GM23248 (cell line): ENCODE data around the gene SLC33A1. TPM values are rescaled to one million over a fixed set of nuclear protein-coding genes. Genes with fewer than 3 reads are reported as not detected.

Source experiments
- DNase-seq: peaks from one replicate; pipeline ENCODE4 v3.0.0-alpha.2; 2015
- H2AFZ ChIP-seq: fragments of 200-600 bp; sonication (generic); 2 replicates; pipeline ENCODE4 v1.6.1; 2016; ENCODE audit warnings: antibody characterized with exemption
- H3F3A ChIP-seq: fragments of 200-600 bp; sonication (generic); 2 replicates; pipeline ENCODE4 v1.6.1; 2016; ENCODE audit warnings: mild to moderate bottlenecking, antibody characterized with exemption, mixed run types; ENCODE audit not compliant: insufficient read depth
- H3K27ac ChIP-seq: fragments of 200-600 bp; sonication (generic); 2 replicates; pipeline ENCODE4 v1.5.1; 2016; ENCODE audit warnings: mild to moderate bottlenecking
- H3K27me3 ChIP-seq: fragments of 200-600 bp; sonication (generic); replicated peaks from 2 replicates; pipeline ENCODE4 v1.6.1; 2016; ENCODE audit warnings: mild to moderate bottlenecking; ENCODE audit not compliant: insufficient read depth
- H3K36me3 ChIP-seq: fragments of 200-600 bp; sonication (generic); 2 replicates; pipeline ENCODE4 v1.6.1; 2016; ENCODE audit warnings: low read depth, mild to moderate bottlenecking
- H3K4me1 ChIP-seq: fragments of 200-600 bp; sonication (generic); 2 replicates; pipeline ENCODE4 v1.6.1; 2016; ENCODE audit warnings: mild to moderate bottlenecking; ENCODE audit not compliant: insufficient read depth
- H3K4me2 ChIP-seq: fragments of 200-600 bp; sonication (generic); one replicate; pipeline ENCODE4 v1.6.1; 2016; ENCODE audit warnings: mild to moderate bottlenecking; ENCODE audit not compliant: unreplicated experiment
- H3K4me3 ChIP-seq: fragments of 200-600 bp; sonication (generic); 2 replicates; pipeline ENCODE4 v1.5.1; 2016; ENCODE audit warnings: mild to moderate bottlenecking
- H3K79me2 ChIP-seq: fragments of 200-600 bp; sonication (generic); 2 replicates; pipeline ENCODE4 v1.6.1; 2016; ENCODE audit warnings: mild to moderate bottlenecking; ENCODE audit not compliant: insufficient read depth
- H3K9ac ChIP-seq: fragments of 200-600 bp; sonication (generic); 2 replicates; pipeline ENCODE4 v1.6.1; 2016; ENCODE audit warnings: mild to moderate bottlenecking
- H3K9me2 ChIP-seq: fragments of 200-600 bp; sonication (generic); 2 replicates; pipeline ENCODE4 v1.6.1; 2016; ENCODE audit warnings: mixed run types, mild to moderate bottlenecking, moderate library complexity; ENCODE audit not compliant: insufficient read depth
- H3K9me3 ChIP-seq: fragments of 200-600 bp; sonication (generic); one replicate; pipeline ENCODE4 v1.6.1; 2017; ENCODE audit warnings: low read depth
- H4K20me1 ChIP-seq: fragments of 200-600 bp; sonication (generic); 2 replicates; pipeline ENCODE4 v1.6.0; 2016; ENCODE audit not compliant: insufficient read depth
- EZH2 ChIP-seq: fragments of 200-600 bp; sonication (generic); IDR thresholded peaks from 2 replicates; pipeline ENCODE4 v1.6.1; 2018; ENCODE audit warnings: antibody characterized with exemption, mild to moderate bottlenecking; ENCODE audit not compliant: insufficient read depth, poor library complexity, severe bottlenecking
- EZH2phosphoT487 ChIP-seq: fragments of 200-600 bp; sonication (generic); IDR thresholded peaks from 2 replicates; pipeline ENCODE4 v1.6.1; 2018; ENCODE audit warnings: antibody characterized with exemption, moderate library complexity, mild to moderate bottlenecking, low read depth; ENCODE audit not compliant: insufficient read depth
- WGBS, 2 experiments: methylation state at CpG; one replicate each; pipeline ENCODE4 v1.1.6; 2015 to 2017; ENCODE audit warnings: low lambda C conversion rate in 2 of 2, low coverage in 1 of 2; ENCODE audit errors: missing lambda C conversion rate in 2 of 2; 5-methylcytosine and 5-hydroxymethylcytosine counted together
- in situ Hi-C: fragments of 300-500 bp; cut with MboI; formaldehyde crosslinking; loops from 2 replicates; pipeline ENCODE4 v1.15.0; 2020
- polyA plus RNA-seq: library from polyadenylated mRNA; unstranded; fragments of >200 nt; fragmentation: Nextera tagmentation; extraction: Ambion mirVana; gene quantifications from 2 replicates; pipeline ENCODE4 v1.2.1, GENCODE V29; 2016
- total RNA-seq: library from RNA; depleted of rRNA; stranded (reverse); fragments of >200 nt; shearing (Covaris generic); gene quantifications from 2 replicates; pipeline ENCODE4 v1.2.3, GENCODE V29; 2014

Gene SLC33A1
- total and polyA plus RNA-seq, 2 experiments from 2014 or later = 23.3 to 43.8 TPM

DNA sequence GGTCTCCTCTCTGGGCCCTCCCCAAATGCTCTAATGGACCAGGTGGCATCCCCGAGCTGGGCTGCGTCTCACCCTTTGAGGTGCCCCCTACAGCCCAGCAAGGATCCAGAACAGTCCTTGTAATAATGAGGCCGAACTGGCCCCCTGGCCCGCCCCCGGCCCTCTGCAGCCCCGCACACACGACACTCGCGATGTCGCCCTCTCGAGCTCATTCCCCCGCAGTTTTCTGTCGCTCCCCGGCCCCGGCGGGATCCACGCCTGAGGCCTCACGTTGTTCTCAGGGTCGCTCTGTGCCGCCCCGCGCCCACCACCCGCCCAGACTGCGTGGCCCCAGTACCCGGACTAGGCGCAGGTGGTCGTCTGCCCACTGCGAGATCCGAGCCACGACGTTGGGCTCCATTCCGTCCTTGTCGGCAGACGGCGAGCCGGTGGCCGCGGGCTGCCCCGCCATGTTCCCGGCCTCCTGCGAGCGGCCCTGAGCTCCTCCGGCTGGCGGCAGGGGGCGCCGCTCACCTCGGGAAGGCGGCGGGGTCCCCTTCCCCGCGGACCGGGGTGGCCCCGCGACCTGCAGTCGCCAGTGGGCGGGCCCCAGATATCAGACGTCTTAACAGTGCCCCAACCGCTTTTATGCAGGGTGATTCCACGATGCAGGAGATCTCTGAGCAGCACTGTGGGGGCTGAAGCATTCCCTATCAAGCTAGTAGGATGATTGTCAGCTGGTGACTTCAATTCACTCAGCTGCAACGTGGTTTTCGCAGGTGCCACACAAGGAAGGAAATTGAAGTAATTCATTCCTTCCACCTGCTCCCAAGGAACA lies 48.2 kb downstream of the SLC33A1 start, which contains the start of gene C3orf33:
C3orf33 (minus strand) TSS at position 477 of the 817 bp plus-strand sequence; CDS start at position 451, 26 bp downstream.
- in situ Hi-C loops = no loop called here
- Histone ChIP-seq H4K20me1 (no peaks in the 10 kb centered on the region), H2AFZ (peak within 1 kb of the TSS; percentile 93), H3K9ac (peak within 1 kb of the TSS; percentile 84), H3K9me2 (no peaks in the 10 kb centered on the region), H3K27me3 (no peaks in the 10 kb centered on the region), H3K9me3 (no peaks in the 10 kb centered on the region), H3K4me1 (peaks cover 24% of the 10 kb centered on the region), H3K27ac (peak within 1 kb of the TSS; percentile 33), H3K79me2 (no peaks in the 10 kb centered on the region), H3K36me3 (no peaks in the 10 kb centered on the region), H3F3A (peaks cover 25% of the 10 kb centered on the region), H3K4me2 (peak within 1 kb of the TSS; percentile 83), H3K4me3 (peak within 1 kb of the TSS; percentile 86)
- 1 to 2% methylated on average over 61 of the region's 61 CpGs for WGBS, 2 experiments
- TF ChIP-seq EZH2phosphoT487 = no peak
- no peak for TF ChIP-seq EZH2
- peak; percentile 84 for DNase-seq

DNA sequence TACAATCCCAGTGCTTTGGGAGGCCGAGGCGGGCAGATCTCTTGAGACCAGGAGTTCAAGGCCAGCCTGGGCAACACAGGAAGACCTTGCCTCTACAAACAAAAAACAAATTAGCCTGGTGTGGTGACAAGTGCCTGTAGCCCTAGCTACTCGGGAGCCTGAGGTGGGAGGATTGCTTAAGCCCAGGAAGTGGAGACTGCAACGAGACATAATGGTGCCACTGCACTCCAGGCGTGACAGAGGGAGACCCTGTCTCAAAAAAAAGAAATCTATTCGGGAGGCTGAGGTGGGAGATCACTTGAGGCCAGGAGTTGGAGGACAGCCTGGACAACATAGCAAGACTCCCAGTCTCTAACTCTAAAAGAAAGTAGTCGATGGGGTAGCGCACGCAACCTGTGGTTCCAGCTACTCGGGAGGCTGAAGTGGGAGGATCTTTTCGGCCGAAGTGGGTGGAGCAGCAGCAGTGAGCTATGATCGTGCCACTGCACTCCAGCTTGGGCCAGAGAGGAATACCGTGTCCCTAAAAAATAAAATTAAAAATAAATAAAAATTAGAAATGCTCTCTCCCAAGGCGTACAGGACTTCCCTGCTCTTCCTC lies 48.9 kb downstream of the SLC33A1 start:
- Histone ChIP-seq H3K27ac (peak overlapping the region; percentile 33), H3K9me3 (no peaks in the 10 kb centered on the region), H3K27me3 (no peaks in the 10 kb centered on the region), H3K9me2 (no peaks in the 10 kb centered on the region), H2AFZ (peak overlapping the region; percentile 93), H3K4me3 (peak overlapping the region; percentile 86), H3K4me1 (peaks cover 24% of the 10 kb centered on the region), H3K79me2 (no peaks in the 10 kb centered on the region), H3F3A (peaks cover 25% of the 10 kb centered on the region), H3K36me3 (no peaks in the 10 kb centered on the region), H4K20me1 (no peaks in the 10 kb centered on the region), H3K4me2 (peak overlapping the region; percentile 83), H3K9ac (peak overlapping the region; percentile 84)
- 30 to 38% methylated on average over 14 to 15 of the region's 15 CpGs for WGBS, 2 experiments
- in situ Hi-C loops = no loop called here
- TF ChIP-seq EZH2 (no peak), EZH2phosphoT487 (no peak)
- DNase-seq = peak; percentile 66

DNA sequence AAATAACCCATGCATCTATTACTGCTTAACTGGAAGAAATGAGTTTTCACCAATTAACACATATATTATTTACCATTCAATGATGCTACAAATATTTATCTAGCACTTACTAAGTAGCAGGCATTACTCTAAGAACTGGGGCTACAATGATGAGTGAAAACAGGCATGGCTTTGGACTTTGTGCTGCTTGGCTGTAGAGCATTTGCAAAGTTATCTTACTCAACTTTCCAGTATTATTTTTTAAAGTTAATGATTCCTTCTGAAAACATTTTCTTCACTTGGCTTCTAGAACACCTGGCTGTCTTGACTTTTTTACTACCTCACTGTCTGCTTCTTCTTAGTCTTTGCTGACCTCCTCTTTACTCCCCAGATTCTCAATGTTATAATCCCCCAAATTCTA lies 49.9 kb downstream of the SLC33A1 start:
- TF ChIP-seq EZH2phosphoT487 (no peak), EZH2 (no peak)
- Histone ChIP-seq H3K79me2 (no peaks in the 10 kb centered on the region), H3F3A (peaks cover 19% of the 10 kb centered on the region), H3K36me3 (no peaks in the 10 kb centered on the region), H3K9ac (no peak overlapping the region), H3K9me2 (no peaks in the 10 kb centered on the region), H4K20me1 (no peaks in the 10 kb centered on the region), H3K4me1 (peaks cover 18% of the 10 kb centered on the region; the same call in 1 of the 2 replicates), H2AFZ (no peak overlapping the region), H3K4me3 (no peak overlapping the region), H3K27me3 (no peaks in the 10 kb centered on the region), H3K27ac (no peak overlapping the region), H3K9me3 (no peaks in the 10 kb centered on the region), H3K4me2 (no peak overlapping the region)
- in situ Hi-C loops = no loop called here
- no peak for DNase-seq

DNA sequence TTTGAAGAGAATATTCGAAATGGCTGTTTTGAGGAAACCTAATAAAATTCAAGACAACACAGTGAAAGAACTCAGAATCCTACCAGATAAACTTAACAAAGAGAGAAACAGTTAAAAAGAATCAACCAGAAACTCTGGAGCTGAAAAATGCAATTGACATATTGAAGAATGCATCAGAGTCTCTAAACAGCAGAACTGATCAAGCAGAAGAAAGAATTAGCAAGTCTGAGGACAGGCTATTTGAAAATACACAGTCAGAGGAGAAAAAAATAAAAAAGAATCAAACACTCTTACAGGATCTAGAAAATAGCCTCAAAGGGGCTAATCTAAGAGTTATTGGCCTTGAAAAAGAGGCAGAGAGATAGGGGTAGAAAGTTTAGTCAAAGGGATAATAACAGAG lies 61.7 kb downstream of the SLC33A1 start:
- DNase-seq = no peak
- H3K4me1 ChIP-seq = no peaks in the 10 kb centered on the region
- no peaks in the 10 kb centered on the region for H4K20me1 ChIP-seq
- H3K9me2 ChIP-seq = no peaks in the 10 kb centered on the region
- in situ Hi-C loops = no loop called here
- H3K4me2 ChIP-seq = no peak overlapping the region
- H3K36me3 ChIP-seq = no peaks in the 10 kb centered on the region
- WGBS, 2 experiments = 38 to 56% methylated on average over 1 of the region's 1 CpG
- H3K27ac ChIP-seq = no peak overlapping the region
- no peak overlapping the region for H2AFZ ChIP-seq
- H3K27me3 ChIP-seq = no peaks in the 10 kb centered on the region
- no peaks in the 10 kb centered on the region for H3K9me3 ChIP-seq
- no peaks in the 10 kb centered on the region for H3F3A ChIP-seq
- no peak for TF ChIP-seq EZH2phosphoT487
- TF ChIP-seq EZH2 = no peak
- H3K4me3 ChIP-seq = no peak overlapping the region
- no peak overlapping the region for H3K9ac ChIP-seq
- H3K79me2 ChIP-seq = no peaks in the 10 kb centered on the region
